Effector CD4-positive, alpha-beta T cell (primary cell): Measurements from ENCODE around the gene ZMIZ1.

ENCODE experiments used
- DNase-seq: peaks from one replicate; pipeline ENCODE4 v3.0.0-alpha.2; 2020

ZMIZ1 gene

GRCh38 chr10:79220307-79220706 is 151.5 kb downstream of the ZMIZ1 start:
- no peak for DNase-seq

- no peak for DNase-seq
Measured at GRCh38 chr10:79221110-79222051, 152.6 kb downstream of the ZMIZ1 start.

- DNase-seq = no peak
Measured at GRCh38 chr10:79222186-79222585, 153.4 kb downstream of the ZMIZ1 start.

GRCh38 chr10:79223091-79224048 is 154.6 kb downstream of the ZMIZ1 start:
- no peak for DNase-seq

- no peak for DNase-seq
Measured at GRCh38 chr10:79224263-79224949, 155.6 kb downstream of the ZMIZ1 start.

GRCh38 chr10:79224992-79225391 is 156.2 kb downstream of the ZMIZ1 start:
- DNase-seq = no peak

- no peak for DNase-seq
Measured at GRCh38 chr10:79226391-79227245, 157.9 kb downstream of the ZMIZ1 start.

GRCh38 chr10:79229071-79229541 is 160.3 kb downstream of the ZMIZ1 start:
- no peak for DNase-seq

GRCh38 chr10:79229830-79230327 is 161.1 kb downstream of the ZMIZ1 start:
- no peak for DNase-seq

- DNase-seq = no peak
Measured at GRCh38 chr10:79230328-79230830, 161.6 kb downstream of the ZMIZ1 start.

GRCh38 chr10:79230850-79231249 is 162.1 kb downstream of the ZMIZ1 start:
- no peak for DNase-seq

GRCh38 chr10:79231908-79232307 is 163.1 kb downstream of the ZMIZ1 start:
- DNase-seq = no peak

- DNase-seq = no peak
Measured at GRCh38 chr10:79232864-79233263, 164.1 kb downstream of the ZMIZ1 start.

GRCh38 chr10:79234391-79235315 is 165.9 kb downstream of the ZMIZ1 start:
- no peak for DNase-seq

- no peak for DNase-seq
Measured at GRCh38 chr10:79235765-79236432, 167.1 kb downstream of the ZMIZ1 start.

- DNase-seq = no peak
Measured at GRCh38 chr10:79236433-79236765, 167.6 kb downstream of the ZMIZ1 start.

GRCh38 chr10:79237454-79238157 is 168.8 kb downstream of the ZMIZ1 start:
- no peak for DNase-seq

- no peak for DNase-seq
Measured at GRCh38 chr10:79238158-79238520, 169.4 kb downstream of the ZMIZ1 start.

GRCh38 chr10:79238606-79239005 is 169.8 kb downstream of the ZMIZ1 start:
- DNase-seq = no peak
